ENCODE data around the gene NCOA6.

GRCh38 chr20:34754611-34755010, 70.8 kb downstream of the NCOA6 start:
- TF ChIP-seq, protein P1, sequence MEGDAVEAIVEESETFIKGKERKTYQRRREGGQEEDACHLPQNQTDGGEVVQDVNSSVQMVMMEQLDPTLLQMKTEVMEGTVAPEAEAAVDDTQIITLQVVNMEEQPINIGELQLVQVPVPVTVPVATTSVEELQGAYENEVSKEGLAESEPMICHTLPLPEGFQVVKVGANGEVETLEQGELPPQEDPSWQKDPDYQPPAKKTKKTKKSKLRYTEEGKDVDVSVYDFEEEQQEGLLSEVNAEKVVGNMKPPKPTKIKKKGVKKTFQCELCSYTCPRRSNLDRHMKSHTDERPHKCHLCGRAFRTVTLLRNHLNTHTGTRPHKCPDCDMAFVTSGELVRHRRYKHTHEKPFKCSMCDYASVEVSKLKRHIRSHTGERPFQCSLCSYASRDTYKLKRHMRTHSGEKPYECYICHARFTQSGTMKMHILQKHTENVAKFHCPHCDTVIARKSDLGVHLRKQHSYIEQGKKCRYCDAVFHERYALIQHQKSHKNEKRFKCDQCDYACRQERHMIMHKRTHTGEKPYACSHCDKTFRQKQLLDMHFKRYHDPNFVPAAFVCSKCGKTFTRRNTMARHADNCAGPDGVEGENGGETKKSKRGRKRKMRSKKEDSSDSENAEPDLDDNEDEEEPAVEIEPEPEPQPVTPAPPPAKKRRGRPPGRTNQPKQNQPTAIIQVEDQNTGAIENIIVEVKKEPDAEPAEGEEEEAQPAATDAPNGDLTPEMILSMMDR (IDR thresholded peaks at IDR 0.05): no peak
- TF ChIP-seq POLR2A (IDR thresholded peaks at IDR 0.05): no peak

All from thyroid gland (tissue), 4 donors.